HG02943 (cell line): ENCODE measurements around the gene IKBKE.

Source experiments
- ATAC-seq: cut with Tn5 transposase; IDR thresholded peaks from one replicate; pipeline ENCODE4 v1.9.1; 2021; ENCODE audit warnings: mild to moderate bottlenecking, low read depth, moderate library complexity; ENCODE audit not compliant: unreplicated experiment

The IKBKE gene

DNA sequence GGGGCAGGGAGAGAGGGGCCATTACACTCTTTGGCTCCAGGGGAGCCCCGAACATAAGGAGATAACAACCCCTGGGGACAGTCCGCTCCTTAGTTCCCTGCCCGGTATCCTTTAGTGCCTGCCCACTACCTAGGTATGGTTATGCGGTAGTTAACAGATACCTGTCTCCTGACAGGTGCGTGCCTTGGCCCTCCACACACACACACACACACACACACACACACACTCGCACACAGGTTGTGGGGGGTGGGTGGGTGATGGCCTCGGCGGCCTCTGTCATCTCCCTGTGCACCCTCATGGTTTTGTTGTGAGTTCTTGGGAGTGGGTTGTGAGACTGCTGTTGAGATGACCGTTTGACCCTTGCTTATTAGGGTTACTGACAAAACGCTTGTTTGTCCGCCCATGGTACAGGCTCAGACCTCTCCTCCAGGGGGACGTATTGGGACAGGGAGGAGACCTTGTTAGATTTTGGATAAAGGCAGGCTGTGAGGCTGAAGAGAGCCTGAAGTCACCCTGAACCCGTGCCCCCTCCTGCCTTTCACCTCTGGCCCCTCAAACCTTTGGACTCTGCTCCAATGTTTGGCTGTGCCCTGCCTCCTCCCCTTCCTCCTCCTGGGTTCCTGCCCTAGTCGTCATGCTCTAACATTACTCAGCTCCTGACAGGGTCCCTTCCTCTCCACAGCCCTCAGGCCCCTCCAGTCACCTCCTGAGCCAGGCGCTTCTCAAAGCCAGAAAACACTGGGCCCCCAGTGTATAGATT is 38.0 kb downstream of the IKBKE start:
- no peak for ATAC-seq

DNA sequence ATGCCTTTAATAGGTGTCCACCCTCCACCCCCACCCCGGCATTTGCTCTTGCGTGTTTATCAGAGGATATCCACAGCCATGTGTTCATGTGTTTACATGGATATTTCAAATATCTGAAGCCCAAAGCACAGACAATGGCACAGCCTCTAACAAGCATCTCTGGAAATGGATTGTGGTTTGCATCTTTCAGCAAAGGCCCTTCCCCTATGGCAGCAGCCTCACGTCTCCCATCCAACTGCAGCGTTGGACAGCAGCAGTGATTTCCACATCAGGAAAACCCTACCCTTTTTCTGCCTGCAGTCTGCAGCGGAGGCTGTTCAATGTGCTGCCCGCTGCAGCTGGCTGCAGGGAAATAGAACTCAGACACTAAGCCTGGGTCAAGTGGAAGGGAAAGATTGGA is 38.7 kb downstream of the IKBKE start:
- ATAC-seq, result no peak

DNA sequence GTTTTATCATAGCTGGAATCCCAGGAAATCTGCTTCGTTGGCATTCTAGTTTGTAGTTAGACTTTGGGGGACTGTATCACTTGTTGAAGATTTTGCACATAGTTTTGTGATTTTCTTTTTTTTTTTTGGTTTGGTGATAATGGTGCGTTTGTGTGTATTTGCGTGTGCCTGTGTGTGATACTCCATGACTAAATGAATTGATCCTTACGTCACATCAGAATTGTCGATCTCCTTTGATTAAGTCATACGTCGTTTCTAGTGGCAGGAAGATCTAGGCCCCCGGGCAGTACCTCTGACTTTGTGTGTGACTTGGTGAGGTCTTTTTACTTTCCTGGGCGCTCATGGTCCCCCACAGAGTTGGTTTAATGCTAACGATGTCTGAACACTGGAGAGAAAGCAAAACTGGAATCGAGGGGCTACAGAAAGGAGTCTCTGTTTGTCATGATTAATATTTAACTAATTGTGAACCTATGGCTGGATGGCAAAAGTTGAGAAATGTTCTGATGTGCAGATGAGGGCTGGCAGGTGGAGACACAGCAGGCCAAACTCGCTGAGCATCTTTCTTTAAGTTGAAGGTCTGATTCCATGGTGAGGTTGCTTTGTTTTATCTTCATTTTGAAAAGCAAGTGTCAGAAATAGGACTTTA is 39.5 kb downstream of the IKBKE start:
- ATAC-seq, result no peak

DNA sequence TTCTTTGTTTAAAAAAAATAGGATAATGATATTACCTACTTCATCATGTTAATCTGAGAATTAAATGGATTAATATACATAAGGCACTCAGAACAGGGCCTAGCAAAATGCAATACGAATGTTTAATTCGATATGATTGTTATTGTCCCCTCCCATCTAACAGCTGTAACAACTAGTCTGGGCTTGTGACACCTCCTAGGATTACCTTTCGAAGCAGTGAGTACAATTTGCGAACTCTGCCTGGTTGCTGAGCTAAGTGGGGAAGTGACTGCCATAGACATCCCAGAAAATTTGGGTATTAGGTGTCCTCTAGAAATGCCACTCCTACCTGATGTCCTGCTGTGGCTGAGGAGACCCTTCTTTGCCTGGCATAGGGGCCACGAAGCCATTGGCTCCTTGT is 40.1 kb downstream of the IKBKE start:
- no peak for ATAC-seq

DNA sequence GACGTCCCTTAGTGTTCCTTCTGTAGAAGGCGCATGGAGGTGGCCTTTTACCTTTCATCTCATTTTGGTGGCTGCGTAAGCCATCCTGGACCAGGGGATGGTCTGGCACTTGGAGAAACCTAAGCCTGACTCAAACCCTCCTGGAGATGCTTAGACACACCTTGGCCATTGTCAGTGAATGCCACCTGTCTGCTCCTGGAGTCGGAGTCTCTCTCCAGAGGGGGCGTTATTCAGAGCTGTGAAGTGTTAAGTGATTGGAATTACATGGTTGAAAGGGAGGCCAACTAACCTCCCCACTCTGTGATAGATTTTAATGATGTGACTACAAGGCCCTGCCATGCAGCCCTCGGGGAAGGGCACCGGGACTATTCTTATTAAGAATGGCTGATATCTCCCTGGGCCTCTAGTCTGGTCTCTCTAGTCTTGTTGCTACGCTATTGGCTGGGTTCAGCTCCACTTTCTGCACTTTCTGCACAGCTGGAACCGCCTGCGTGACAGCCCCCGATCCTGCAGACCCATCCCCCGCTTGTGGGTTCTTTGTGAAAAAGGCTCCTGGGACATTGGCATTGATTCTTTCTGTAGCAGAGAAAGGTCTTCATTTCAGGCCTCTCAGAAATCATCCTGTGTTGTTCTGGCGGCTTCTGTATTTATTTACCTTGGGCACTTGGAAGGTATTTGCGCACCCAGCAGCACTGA is 41.2 kb downstream of the IKBKE start:
- no peak for ATAC-seq

DNA sequence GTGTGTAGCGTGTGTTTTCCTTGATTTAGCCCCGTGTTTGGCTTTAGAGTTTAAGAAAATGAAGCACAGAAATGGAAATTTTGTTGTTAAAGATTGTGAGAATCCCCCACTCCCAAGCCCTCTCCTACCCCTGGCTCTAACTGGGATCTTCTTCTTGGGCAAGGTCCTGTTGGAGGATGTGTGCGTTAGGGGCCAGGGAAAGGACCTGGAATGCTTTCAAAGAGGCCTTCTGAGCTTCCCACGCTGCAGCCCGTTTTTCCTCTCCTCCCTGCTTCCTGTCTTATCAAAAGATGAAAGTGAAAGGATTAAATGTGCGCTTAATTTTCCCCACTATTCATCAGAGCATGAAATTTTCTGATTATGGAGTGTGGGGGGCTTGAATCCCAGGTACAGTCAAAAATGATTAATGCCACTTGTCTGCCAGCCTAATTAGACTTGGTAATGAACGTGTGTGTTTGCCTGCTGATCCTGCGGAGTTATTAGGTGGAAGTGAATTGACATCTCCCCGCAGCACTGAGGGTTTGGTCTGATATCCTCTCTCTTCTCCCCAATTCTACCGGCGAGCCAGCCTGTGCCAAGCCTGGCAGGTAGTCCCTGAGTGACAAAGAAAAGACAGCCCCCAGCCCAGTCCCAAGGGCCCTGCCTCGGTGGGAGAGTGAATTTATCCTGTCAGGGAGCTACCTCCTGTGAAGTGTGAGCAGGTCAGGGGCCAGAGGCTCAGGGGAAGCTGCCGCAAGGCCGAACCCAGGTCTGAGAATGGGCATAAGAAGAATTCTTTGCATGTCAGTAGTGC is 42.0 kb downstream of the IKBKE start:
- no peak for ATAC-seq

DNA sequence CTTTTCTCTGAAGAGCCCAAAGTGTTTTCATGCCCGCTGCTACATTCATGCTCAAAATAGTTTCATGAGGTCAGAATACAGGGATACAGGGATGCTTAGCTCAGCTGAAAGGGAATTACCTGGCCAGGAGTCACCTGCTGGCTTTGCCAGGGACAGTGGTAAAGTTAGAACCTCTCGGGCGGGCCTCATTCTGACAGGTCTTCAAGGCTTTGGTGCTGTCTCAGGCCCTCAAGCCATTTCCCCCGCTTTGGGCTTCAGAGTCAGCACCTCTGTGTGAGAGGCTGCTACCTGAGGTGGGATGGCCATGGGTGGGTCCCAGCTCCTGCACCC is 42.5 kb downstream of the IKBKE start:
- no peak for ATAC-seq

DNA sequence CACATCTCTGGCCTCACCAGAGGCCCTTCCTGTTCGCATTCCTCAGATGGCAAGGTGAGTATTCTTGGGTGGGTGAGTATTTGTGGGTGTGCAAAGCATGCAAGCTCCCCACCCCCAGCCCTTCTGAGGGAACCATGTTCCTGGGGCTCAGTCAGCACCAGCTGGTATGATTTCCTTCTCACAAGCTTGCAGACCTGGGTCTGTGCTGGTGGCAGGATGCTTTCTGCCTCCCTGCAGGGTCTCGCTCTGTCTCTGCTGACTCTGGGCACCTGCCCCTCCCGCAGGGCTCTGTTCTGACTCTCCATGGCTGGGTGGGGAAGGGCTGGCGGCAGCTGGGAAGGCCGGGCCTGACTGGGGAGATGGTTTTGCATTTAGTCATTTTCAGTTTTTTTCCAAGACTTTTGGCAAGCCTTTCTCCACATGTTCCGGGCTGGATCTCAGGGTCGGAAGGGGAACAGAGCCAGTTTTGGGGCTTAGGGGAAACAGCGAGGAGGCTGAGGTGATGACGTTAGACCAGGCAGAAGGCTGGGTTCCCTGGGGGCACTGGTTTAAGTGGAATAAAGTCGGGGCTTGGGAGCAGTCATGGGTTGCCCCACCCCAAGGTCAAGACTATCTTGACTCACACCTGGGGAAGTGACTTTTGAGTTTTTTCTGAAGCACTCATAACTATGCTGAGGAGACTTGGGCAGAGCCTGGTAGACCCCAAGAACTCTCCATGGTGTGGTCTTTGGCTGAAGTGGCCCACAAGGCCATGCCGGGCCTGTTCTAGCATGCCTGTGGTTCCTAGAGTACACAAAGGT is 43.2 kb downstream of the IKBKE start:
- no peak for ATAC-seq

DNA sequence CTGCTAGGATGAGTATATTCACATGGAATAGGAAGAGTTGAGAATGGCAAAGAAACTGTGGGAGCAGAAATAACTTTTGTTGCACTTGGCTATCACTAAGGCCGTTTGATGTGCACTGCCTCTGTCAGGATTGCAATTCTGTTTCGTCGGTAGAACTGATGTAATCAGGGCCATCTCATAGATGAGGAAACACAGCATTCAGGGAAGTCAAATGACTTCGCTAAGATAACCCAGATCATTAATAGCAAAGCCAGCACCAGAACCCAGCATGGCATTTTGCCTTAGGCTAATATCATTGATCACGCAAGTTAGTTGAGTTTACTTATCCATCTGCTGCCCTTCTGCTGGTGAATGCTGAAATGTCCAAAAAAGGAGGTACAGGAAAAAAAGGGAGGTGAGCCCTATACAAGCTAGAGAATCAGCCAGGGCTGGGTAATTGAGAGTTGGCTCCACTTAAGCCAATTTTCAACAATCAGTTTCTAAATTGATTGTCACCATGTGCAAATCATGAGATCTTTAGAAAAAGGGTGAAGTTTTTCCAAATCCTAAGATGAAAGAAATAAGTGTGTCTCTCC is 44.6 kb downstream of the IKBKE start:
- no peak for ATAC-seq

DNA sequence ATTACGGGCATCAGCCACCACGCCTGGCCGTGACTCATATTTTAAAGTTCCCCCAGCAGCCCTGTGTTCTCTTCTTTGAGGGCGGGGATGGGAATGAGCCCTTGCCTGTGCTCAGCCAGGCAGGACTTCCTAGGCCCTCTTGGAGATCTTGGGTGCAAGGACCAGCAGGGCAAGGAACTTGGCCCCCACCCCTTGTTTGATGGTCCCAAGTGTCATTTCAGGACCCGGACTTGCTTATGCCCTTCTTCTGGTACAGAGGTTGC is 46.4 kb downstream of the IKBKE start:
- ATAC-seq, result no peak

DNA sequence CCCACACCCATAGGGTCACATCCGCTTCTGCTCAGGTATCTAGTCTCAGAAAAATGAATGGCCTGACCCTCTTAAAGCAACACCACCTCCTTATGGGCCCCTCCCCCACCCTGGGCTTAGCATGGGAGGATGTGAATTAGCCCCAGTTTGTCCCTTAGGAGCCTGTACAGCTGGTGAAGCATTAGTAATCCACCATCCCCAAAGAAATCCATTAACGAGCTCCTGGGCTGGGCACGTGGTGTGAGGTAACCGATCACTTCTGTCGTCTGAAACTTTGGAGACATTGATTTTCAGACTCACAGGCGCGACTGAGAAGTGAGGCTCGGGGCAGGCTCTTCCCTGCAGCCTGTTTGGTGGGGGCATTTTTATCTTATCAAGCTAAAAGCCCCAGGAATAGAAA is 47.5 kb downstream of the IKBKE start:
- no peak for ATAC-seq

DNA sequence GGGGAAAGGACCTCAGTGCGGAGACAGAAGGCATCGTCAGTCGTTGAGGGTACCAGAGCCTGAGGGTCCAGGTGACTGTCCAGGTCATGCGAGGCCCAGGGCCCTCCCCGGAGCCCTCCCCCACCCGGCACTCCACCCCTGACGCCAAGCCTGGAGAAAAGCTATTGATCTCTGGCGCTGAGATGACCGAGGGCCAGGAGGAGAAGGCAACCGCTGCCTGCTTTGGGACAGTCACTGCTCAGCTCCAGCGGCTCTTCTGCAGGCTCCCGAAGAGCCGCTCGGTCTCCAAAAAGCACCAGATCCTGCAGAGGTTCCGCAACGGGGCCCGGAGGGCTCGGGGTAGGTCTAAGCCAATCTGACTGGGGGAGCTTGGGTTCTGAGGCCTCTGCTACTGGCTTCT is 47.9 kb downstream of the IKBKE start:
- ATAC-seq, result no peak

DNA sequence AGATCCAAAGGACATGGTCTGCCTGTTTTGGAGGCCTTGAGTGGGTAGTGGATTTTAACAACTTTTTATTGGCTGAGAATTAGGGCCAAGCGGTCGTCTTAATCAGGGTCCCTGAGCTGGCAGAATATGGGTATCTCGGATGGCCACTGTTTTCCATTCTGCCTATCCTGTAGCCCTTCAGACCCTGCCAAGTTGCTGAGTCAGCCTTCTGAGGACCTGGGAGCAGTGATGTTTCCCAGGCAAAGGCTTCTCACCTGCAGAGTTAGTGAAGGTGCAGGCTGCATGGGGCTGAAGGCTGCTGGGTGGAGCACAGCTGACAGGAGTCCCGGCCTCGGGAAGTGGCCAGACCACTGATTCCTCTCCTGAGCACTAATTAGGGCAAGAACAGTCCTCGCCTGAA is 48.5 kb downstream of the IKBKE start:
- ATAC-seq, result no peak

DNA sequence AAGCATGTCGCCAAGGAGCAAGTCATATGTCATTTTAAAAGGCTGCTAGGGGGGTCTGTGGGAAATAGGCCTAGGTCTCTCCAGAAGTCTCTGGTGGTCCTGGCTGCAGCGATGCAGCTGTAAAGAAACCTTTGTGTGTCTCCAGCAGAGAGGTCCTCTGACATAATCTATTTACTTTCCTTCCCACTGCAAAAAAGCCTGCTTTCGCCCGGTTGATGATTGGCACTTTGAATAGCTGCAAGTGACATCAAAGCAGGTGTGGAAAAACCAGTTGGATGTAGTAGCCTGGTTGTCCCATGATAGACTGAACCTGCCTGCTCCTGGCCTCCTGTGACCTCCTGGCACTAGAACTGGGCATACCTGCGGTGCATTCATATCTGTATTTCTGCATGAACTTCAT is 50.9 kb downstream of the IKBKE start:
- ATAC-seq, result no peak

DNA sequence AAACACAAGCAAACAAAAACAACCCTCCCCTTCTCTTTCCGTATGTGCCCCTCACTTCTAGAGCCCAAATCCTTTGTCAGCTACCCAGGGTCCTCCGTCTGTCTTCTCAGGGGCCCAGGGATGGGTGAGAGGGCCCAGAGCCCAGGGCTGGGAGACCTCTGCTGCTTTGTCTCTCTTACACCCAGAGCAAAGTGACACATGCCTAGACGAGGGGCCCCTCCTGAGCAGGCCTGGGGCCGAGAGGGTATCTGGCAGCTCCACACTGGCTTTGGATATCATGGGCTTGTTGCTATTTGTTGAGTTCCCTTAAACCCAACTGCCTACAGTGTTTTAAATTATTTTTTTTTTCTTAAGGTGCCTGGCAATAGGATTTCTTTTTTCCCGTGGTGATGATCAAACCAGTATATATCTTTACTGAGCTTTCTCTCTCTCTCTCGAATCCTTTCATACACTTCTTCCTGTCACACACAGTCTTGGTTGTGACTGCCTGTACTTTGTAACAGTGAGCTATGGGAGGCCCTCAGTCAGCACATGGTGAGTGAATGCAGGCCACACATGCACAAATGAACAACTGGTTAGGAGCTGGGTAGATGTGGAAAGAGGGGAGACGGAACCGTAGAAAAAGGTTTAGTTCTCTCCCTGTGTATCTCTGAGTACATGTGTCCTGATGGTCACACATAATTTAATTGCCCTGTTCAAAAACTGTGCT is 51.6 kb downstream of the IKBKE start:
- ATAC-seq, result no peak

DNA sequence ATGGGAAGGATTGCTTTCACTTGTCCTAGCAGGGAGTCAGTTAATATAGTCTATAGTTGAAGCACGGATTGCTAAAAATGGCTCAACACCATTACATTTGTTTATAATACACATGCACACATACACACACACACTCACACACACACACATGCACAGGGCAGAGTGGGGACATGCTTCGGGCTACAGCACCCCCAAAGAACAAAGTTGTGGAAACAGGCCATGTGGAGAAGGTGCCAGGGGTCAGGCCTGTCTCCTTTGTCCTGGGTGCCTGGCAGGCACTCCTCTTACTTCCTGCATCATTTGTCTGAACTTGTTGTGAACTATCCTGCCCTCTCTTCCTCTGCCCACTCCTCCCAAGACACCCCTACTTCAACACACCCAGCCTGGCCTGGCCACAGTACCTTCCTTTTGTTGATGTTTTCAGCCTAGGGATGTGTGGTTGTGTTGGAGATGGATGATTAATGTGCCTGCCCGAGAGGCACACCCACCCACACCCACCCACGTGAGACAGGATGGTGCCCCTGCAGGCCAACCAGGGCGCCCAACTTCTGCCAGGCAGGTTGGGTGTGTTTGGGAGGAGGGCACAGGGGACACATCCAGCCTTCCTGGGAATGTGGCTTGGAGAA is 54.6 kb downstream of the IKBKE start:
- no peak for ATAC-seq

DNA sequence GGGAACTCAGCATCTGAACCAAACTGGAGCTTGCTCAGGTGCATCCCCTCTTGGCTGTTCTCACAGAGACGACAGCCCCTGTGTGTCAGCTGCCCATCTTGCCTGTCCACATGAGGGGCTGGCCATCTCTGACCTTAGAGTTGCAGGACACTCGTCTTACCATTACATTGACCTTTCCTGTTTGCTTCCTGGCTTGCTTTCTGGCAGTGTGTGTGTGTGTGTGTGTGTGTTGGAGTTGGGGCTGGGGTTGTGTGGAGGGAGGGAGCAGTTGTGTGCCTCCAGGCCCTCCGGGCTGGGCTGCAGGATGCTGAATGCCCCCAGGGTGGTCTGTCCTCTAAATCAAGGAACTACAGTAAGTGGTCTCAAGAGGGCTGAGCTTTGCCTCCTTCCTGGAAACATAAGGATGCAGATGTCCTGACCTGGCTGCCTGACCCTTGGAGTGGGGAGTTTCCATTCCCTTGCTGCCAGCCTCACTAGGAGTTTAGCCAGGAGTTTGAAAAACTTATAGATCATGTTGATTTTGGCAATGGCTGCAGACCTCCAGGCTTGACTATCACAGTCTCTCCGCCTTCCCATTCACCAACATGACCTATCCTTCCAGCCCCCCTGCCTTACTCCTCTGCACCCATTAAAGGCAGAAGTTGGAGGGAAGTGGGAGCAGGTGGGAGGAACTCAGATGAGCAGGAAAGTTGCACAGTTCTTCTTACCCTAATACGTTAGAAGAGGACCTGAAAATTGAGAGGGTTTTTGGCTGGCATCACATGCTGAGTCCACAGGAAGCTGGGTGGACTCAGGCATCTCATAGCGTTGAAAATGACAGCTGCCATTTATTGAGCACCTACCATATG is 56.0 kb downstream of the IKBKE start:
- no peak for ATAC-seq

DNA sequence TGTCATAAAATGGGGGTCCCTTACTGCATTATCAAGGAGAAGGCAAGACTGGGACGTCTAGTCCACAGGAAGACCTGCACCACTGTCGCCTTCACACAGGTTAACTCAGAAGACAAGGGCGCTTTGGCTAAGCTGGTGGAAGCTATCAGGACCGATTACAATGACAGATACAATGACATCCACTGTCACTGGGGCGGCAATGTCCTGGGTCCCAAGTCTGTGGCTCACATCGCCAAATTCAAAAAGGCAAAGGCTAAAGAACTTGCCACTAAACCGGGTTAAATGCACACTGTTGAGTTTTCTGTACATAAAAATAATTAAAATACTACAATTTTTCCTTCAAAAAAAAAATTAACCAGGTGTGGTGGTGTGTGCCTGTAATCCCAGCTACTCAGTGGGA is 59.1 kb downstream of the IKBKE start:
- no peak for ATAC-seq
